GM23338 (cell line): ENCODE measurements around the gene ATP8A2.

Source experiments
- CTCF ChIP-seq, 2 experiments: fragments of 200-600 bp in 1 of 2; sonication (generic) in 1 of 2; conservative IDR thresholded peaks; 2 replicates each; pipeline versions ENCODE4 v1.5.1 to v1.6.1; 2016 to 2017; ENCODE audit warnings: antibody characterized with exemption in 2 of 2, low read depth in 2 of 2, mild to moderate bottlenecking in 2 of 2, moderate library complexity in 1 of 2
- POLR2AphosphoS5 ChIP-seq: IDR thresholded peaks from 2 replicates; pipeline ENCODE4 v1.6.1; 2016; ENCODE audit warnings: antibody characterized with exemption, low read depth
- STAT1 ChIP-seq: IDR thresholded peaks from one replicate; pipeline ENCODE4 v1.6.1; 2016; ENCODE audit warnings: antibody characterized with exemption; ENCODE audit not compliant: unreplicated experiment

GRCh38 chr13:25978961-25979360 is 607.2 kb downstream of the ATP8A2 start:
- TF ChIP-seq CTCF (conservative IDR thresholded peaks at IDR 0.05; ENCODE audit: low read depth in 2 of 2), result no peak
- no peak for TF ChIP-seq STAT1
- no peak for TF ChIP-seq POLR2AphosphoS5
